ENCODE measurements around the gene HEPH.
"Not testable (repeated sequence)": the region's sequence is repeated elsewhere in the genome, so short reads cannot be mapped to it uniquely, and the experiment has no call there.

Gene HEPH

GRCh38 chrX:66163849-66164411 is at the start of gene HEPH:
Gene HEPH, plus strand, starts transcription at chrX:66164247. Its CDS starts 6,324 bp downstream, at chrX:66170571.
- DNase-seq: no peak

- DNase-seq: not testable (repeated sequence)
Observed at GRCh38 chrX:66118722-66119121, 45.3 kb upstream of the HEPH start.

GRCh38 chrX:66121354-66121753 is 42.7 kb upstream of the HEPH start:
- DNase-seq: not testable (repeated sequence)

GRCh38 chrX:66126662-66127061 is 37.4 kb upstream of the HEPH start:
- DNase-seq: no peak

GRCh38 chrX:66130469-66130868 is 33.6 kb upstream of the HEPH start:
- no peak for DNase-seq

- DNase-seq: not testable (repeated sequence)
Observed at GRCh38 chrX:66135284-66135683, 28.8 kb upstream of the HEPH start.

- DNase-seq: no peak
Observed at GRCh38 chrX:66142351-66142750, 21.7 kb upstream of the HEPH start.

GRCh38 chrX:66144258-66144657 is 19.8 kb upstream of the HEPH start:
- no peak for DNase-seq

- no peak for DNase-seq
Observed at GRCh38 chrX:66149519-66149918, 14.5 kb upstream of the HEPH start.

- no peak for DNase-seq
Observed at GRCh38 chrX:66150163-66150562, 13.9 kb upstream of the HEPH start.

- no peak for DNase-seq
Observed at GRCh38 chrX:66162331-66162822, 1.7 kb upstream of the HEPH start.

GRCh38 chrX:66163447-66163846 is 600 bp upstream of the HEPH start:
- no peak for DNase-seq

GRCh38 chrX:66164470-66164869 is 423 bp downstream of the HEPH start:
- DNase-seq: no peak

GRCh38 chrX:66164931-66165330 is 884 bp downstream of the HEPH start:
- DNase-seq: no peak

GRCh38 chrX:66166671-66167070 is 2.6 kb downstream of the HEPH start:
- no peak for DNase-seq

- DNase-seq: no peak
Observed at GRCh38 chrX:66167431-66167830, 3.4 kb downstream of the HEPH start.

GRCh38 chrX:66176134-66176533 is 12.1 kb downstream of the HEPH start:
- no peak for DNase-seq

- DNase-seq: no peak
Observed at GRCh38 chrX:66191563-66191962, 27.5 kb downstream of the HEPH start.

GRCh38 chrX:66193821-66194220 is 29.8 kb downstream of the HEPH start:
- no peak for DNase-seq

GRCh38 chrX:66200050-66200664 is 36.1 kb downstream of the HEPH start:
- DNase-seq: no peak

GRCh38 chrX:66200855-66201795 is 37.1 kb downstream of the HEPH start:
- peak in 1 of 2 experiments; percentile 9 for DNase-seq

- no peak for DNase-seq
Observed at GRCh38 chrX:66203114-66203513, 39.1 kb downstream of the HEPH start.

GRCh38 chrX:66221856-66222255 is 57.8 kb downstream of the HEPH start:
- DNase-seq: no peak

- DNase-seq: no peak
Observed at GRCh38 chrX:66232296-66232695, 68.2 kb downstream of the HEPH start.

All from NCI-H526 (cell line).